ENCODE measurements around the gene RASAL1.

DNA sequence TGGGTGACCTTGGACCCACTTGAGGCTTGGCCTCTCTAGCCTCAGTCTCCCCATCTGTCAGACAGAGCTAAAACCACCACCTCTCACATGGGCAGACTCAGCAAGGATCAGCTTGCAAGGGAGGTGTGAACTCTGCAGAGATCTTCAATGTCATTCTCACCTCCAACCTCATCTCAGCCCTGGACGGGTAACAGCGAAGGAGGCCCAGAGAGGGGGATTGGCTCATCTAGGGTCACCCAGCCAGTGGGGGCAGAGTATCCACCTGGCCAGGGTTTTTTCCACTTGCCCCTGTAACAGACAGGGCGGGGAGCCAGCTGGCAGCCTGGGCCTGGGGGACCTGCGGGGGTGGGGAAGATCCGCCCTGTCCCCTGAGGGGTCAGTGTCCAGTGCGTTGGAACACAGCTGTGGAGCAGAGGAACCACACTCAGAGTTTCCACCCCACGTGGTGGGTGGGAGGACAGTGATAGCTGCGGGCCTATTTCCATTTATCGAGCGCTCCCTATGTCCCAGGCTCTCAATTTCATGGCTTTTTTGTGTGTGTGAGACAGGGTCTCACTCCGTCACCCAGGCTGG is 51.6 kb downstream of the RASAL1 start:
- TF ChIP-seq, protein P1, sequence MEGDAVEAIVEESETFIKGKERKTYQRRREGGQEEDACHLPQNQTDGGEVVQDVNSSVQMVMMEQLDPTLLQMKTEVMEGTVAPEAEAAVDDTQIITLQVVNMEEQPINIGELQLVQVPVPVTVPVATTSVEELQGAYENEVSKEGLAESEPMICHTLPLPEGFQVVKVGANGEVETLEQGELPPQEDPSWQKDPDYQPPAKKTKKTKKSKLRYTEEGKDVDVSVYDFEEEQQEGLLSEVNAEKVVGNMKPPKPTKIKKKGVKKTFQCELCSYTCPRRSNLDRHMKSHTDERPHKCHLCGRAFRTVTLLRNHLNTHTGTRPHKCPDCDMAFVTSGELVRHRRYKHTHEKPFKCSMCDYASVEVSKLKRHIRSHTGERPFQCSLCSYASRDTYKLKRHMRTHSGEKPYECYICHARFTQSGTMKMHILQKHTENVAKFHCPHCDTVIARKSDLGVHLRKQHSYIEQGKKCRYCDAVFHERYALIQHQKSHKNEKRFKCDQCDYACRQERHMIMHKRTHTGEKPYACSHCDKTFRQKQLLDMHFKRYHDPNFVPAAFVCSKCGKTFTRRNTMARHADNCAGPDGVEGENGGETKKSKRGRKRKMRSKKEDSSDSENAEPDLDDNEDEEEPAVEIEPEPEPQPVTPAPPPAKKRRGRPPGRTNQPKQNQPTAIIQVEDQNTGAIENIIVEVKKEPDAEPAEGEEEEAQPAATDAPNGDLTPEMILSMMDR (IDR thresholded peaks at IDR 0.05), result no peak
- no peak for TF ChIP-seq EZH2 (IDR thresholded peaks at IDR 0.05)
